ENCODE measurements around the gene COL13A1. TPM values are rescaled to one million over a fixed set of nuclear protein-coding genes. Genes with fewer than 3 reads are reported as not detected.

COL13A1 gene
- total RNA-seq, 4 donors from 2014 or later = 1.2 to 4.2 (median 2.6) TPM

DNA sequence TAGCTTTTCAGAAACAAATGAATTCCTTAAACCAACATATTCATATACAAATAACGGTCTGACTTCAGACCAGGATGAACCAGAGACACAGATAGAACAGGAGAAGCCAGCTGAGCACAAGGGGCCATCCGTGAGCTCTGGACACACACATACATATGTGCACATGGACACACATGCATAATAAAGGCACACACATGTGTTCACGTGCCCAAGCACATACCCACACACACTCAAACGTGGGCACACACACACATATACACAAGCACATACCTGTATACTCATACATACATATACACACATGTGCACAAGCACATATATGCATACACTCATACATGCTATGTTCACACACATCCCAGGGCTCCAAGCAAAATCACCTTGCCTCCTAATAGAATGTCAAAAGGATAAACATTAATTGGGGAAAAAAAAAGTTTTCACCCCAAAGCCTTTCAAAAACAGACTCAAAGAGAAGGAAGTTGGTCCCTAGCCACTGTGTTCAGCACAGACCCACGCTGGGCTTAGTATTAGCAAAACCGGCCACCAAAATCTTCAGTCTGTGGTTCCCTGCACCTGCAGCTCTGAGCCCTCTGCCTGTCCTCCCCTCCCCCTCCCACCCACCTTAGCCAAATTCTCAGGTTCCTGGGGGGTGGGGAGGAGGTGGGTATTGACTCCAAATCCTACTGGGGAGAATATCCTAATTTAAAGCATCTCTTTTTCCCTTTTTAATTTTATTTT lies 150.5 kb downstream of the COL13A1 start:
- no peaks in the 10 kb centered on the region for H3K27me3 ChIP-seq
- no peak overlapping the region for H3K27ac ChIP-seq (replicated peaks in 1 of 4)
- no peaks in the 10 kb centered on the region for H3K9me3 ChIP-seq
- H3K4me1 ChIP-seq = no peaks in the 10 kb centered on the region
- WGBS = 48% methylated on average over 6 of the region's 6 CpGs
- intact Hi-C loops (cut with DNase I) = no loop called here
- H3K4me3 ChIP-seq = no peak overlapping the region
- no peak for TF ChIP-seq POLR2A (IDR thresholded peaks at IDR 0.05; ENCODE audit: low read depth)
- TF ChIP-seq, protein P1, sequence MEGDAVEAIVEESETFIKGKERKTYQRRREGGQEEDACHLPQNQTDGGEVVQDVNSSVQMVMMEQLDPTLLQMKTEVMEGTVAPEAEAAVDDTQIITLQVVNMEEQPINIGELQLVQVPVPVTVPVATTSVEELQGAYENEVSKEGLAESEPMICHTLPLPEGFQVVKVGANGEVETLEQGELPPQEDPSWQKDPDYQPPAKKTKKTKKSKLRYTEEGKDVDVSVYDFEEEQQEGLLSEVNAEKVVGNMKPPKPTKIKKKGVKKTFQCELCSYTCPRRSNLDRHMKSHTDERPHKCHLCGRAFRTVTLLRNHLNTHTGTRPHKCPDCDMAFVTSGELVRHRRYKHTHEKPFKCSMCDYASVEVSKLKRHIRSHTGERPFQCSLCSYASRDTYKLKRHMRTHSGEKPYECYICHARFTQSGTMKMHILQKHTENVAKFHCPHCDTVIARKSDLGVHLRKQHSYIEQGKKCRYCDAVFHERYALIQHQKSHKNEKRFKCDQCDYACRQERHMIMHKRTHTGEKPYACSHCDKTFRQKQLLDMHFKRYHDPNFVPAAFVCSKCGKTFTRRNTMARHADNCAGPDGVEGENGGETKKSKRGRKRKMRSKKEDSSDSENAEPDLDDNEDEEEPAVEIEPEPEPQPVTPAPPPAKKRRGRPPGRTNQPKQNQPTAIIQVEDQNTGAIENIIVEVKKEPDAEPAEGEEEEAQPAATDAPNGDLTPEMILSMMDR (IDR thresholded peaks at IDR 0.05) = no peak
- TF ChIP-seq EP300 (IDR thresholded peaks at IDR 0.05) = no peak
- TF ChIP-seq POLR2AphosphoS5 (IDR thresholded peaks at IDR 0.05) = no peak
- no peak for DNase-seq (ENCODE audit: extremely low spot score)
- no peaks in the 10 kb centered on the region for H3K36me3 ChIP-seq

DNA sequence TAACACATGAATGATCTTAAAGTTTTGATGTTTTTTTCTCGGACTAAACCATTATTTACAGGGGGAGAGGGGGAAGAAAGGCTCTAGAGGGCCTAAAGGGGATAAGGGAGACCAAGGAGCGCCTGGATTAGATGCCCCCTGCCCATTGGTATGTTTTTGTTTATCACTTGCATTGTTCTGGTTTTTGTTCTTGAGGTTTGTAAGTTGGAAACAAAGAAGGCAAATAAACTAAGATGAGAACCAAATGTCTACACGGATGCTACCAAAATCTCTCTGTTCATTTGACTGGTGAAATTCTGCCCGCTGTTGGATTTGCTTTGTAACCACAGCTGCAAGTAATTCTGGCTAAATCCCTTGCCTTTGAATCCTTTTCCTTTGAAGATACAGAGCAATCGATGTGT lies 151.1 kb downstream of the COL13A1 start:
- Histone ChIP-seq H3K36me3 (no peaks in the 10 kb centered on the region), H3K27ac (replicated peaks in 1 of 4) (no peak overlapping the region), H3K9me3 (no peaks in the 10 kb centered on the region), H3K4me3 (no peak overlapping the region), H3K27me3 (no peaks in the 10 kb centered on the region), H3K4me1 (no peaks in the 10 kb centered on the region)
- no peak for DNase-seq (ENCODE audit: extremely low spot score)
- intact Hi-C loops (cut with DNase I) = no loop called here
- WGBS = 75% methylated on average over 5 of the region's 5 CpGs
- TF ChIP-seq POLR2AphosphoS5 (IDR thresholded peaks at IDR 0.05) (no peak), POLR2A (IDR thresholded peaks at IDR 0.05; ENCODE audit: low read depth) (no peak), EP300 (IDR thresholded peaks at IDR 0.05) (no peak)
- TF ChIP-seq, protein P1 (IDR thresholded peaks at IDR 0.05) = no peak

DNA sequence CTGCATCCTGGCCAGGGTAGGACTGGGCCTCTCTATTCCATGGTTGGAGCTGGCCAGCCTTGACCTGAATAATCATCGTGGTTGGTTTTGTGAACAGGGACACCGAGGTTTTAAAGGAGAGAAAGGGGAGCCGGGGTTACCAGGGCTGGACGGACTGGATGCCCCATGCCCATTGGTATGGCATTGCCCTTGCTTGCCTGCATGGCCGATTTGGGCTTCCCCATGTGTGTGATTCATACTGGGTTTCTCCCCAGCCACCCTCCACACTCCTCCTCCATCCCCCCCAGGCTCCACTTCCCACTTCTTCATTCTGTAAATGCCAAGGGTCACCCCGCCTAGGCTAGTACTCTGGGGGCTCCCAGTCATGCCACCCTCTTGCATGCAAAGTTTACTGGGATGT lies 152.1 kb downstream of the COL13A1 start:
- no peaks in the 10 kb centered on the region for H3K9me3 ChIP-seq
- H3K27me3 ChIP-seq = no peaks in the 10 kb centered on the region
- no peaks in the 10 kb centered on the region for H3K36me3 ChIP-seq
- DNase-seq (ENCODE audit: extremely low spot score) = no peak
- no peaks in the 10 kb centered on the region for H3K4me1 ChIP-seq
- no peak overlapping the region for H3K4me3 ChIP-seq
- WGBS = 87% methylated on average over 6 of the region's 6 CpGs
- TF ChIP-seq POLR2A (IDR thresholded peaks at IDR 0.05; ENCODE audit: low read depth) (no peak), EP300 (IDR thresholded peaks at IDR 0.05) (no peak), POLR2AphosphoS5 (IDR thresholded peaks at IDR 0.05) (no peak)
- TF ChIP-seq, protein P1 (IDR thresholded peaks at IDR 0.05) = no peak
- H3K27ac ChIP-seq (replicated peaks in 1 of 4) = no peak overlapping the region
- intact Hi-C loops (cut with DNase I) = no loop called here

DNA sequence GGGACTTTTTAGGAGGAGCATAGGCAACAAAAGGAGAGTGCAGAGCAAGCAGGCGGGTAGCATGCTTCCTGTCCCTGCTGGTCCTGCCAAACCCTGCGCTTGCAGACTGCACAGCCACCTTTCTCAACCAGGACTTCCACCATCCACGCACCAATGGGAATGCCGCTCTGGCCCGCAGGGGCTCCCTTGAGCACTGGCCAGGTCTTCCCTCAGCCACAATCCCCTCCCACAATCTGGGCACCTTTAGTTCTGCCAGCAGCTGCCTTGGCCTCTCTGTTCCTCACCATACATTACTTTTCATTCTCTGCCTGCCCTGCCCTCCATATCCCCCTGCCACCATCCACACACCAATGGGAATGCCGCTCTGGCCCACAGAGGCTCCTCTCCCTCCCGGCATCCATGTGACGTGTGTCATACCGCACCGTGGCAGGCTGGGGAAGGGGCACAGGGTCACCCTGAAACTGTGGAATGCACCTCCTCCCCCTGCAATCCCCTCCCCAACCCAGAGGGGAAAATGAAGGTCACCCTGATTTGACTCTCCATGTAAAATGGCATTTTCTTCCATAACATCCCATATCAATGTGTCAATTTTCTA lies 153.6 kb downstream of the COL13A1 start:
- Histone ChIP-seq H3K4me3 (no peak overlapping the region), H3K27me3 (no peaks in the 10 kb centered on the region), H3K27ac (replicated peaks in 1 of 4) (no peak overlapping the region), H3K9me3 (no peaks in the 10 kb centered on the region), H3K4me1 (no peaks in the 10 kb centered on the region), H3K36me3 (no peaks in the 10 kb centered on the region)
- no peak for TF ChIP-seq POLR2AphosphoS5 (IDR thresholded peaks at IDR 0.05)
- no peak for TF ChIP-seq POLR2A (IDR thresholded peaks at IDR 0.05; ENCODE audit: low read depth)
- TF ChIP-seq EP300 (IDR thresholded peaks at IDR 0.05) = no peak
- TF ChIP-seq, protein P1 (IDR thresholded peaks at IDR 0.05) = no peak
- WGBS = 76% methylated on average over 10 of the region's 10 CpGs
- DNase-seq (ENCODE audit: extremely low spot score) = no peak
- intact Hi-C loops (cut with DNase I) = no loop called here
